Measurements from ENCODE around the gene BACH1.
"Not testable (repeated sequence)": the region's sequence is repeated elsewhere in the genome, so short reads cannot be mapped to it uniquely, and the experiment has no call there.

BACH1 gene

DNA sequence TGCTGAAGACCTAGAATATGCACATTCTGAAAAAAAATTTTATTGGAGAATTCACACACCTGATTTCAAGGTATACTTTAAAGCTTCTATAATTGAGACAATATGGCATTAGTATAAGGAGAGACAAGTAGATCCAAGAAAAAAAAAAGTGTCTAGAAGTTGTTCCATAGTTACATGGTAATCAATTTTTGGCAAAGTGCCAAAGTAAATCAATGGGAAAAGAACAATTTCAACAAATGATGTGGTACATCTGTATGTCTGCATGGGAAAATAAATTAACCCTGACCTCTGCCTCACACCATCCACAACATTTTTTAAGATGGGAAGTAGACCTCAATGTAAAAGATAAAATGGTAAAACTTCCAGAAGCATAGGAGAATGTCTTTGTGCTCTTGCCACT is 21.3 kb upstream of the BACH1 start:
- H3K27ac Mint-ChIP-seq, result no peak overlapping the region
- H3K27me3 Mint-ChIP-seq, result no peaks in the 10 kb centered on the region
- DNase-seq, result no peak
- no peak overlapping the region for H3K4me3 Mint-ChIP-seq
- H3K9me3 Mint-ChIP-seq, result peaks cover 4 to 15% of the 10 kb centered on the region in 2 donors
- H3K4me1 Mint-ChIP-seq, result no peaks in the 10 kb centered on the region
- ATAC-seq, result no peak

GRCh38 chr21:29279558-29279957 is 19.2 kb upstream of the BACH1 start:
- peaks cover 13 to 24% of the 10 kb centered on the region in 2 donors for H3K9me3 Mint-ChIP-seq
- DNase-seq (no peak), ATAC-seq (no peak)
- no peak overlapping the region for H3K27ac Mint-ChIP-seq
- H3K27me3 Mint-ChIP-seq, result no peaks in the 10 kb centered on the region
- H3K4me1 Mint-ChIP-seq, result no peaks in the 10 kb centered on the region
- H3K4me3 Mint-ChIP-seq, result no peak overlapping the region

- not testable (repeated sequence) for DNase-seq, H3K27me3 Mint-ChIP-seq, ATAC-seq, H3K4me1 Mint-ChIP-seq, H3K27ac Mint-ChIP-seq, H3K4me3 Mint-ChIP-seq
- H3K9me3 Mint-ChIP-seq, result peaks cover 19 to 24% of the 10 kb centered on the region in 2 donors
Measured at GRCh38 chr21:29281801-29282200, 16.9 kb upstream of the BACH1 start.

- ATAC-seq (no peak), DNase-seq (no peak)
- H3K27ac Mint-ChIP-seq, result no peak overlapping the region
- no peaks in the 10 kb centered on the region for H3K27me3 Mint-ChIP-seq
- H3K4me3 Mint-ChIP-seq, result no peak overlapping the region
- H3K9me3 Mint-ChIP-seq, result peaks cover 9 to 14% of the 10 kb centered on the region in 2 donors
- peaks cover 6% of the 10 kb centered on the region for H3K4me1 Mint-ChIP-seq
Measured at GRCh38 chr21:29287383-29287782, 11.3 kb upstream of the BACH1 start.

- peaks cover under 1 to 8% of the 10 kb centered on the region in 2 donors for H3K9me3 Mint-ChIP-seq
- no peak for ATAC-seq
- DNase-seq, result no peak
- H3K27me3 Mint-ChIP-seq, result no peaks in the 10 kb centered on the region
- H3K27ac Mint-ChIP-seq, result no peak overlapping the region
- peaks cover 6% of the 10 kb centered on the region for H3K4me1 Mint-ChIP-seq
- no peak overlapping the region for H3K4me3 Mint-ChIP-seq
Measured at GRCh38 chr21:29288239-29288638, 10.5 kb upstream of the BACH1 start.

- Mint-ChIP-seq H3K27ac (no peak overlapping the region), H3K4me1 (peaks cover 16% of the 10 kb centered on the region), H3K9me3 (peaks cover 0 to 6% of the 10 kb centered on the region in 2 donors), H3K4me3 (no peak overlapping the region), H3K27me3 (no peaks in the 10 kb centered on the region)
- no peak for DNase-seq
- no peak for ATAC-seq
Measured at GRCh38 chr21:29289317-29289716, 9.4 kb upstream of the BACH1 start.

GRCh38 chr21:29290240-29290639 is 8.5 kb upstream of the BACH1 start:
- ATAC-seq (no peak), DNase-seq (no peak)
- no peak overlapping the region for H3K4me3 Mint-ChIP-seq
- no peak overlapping the region for H3K27ac Mint-ChIP-seq
- peaks cover 26% of the 10 kb centered on the region for H3K4me1 Mint-ChIP-seq
- no peaks in the 10 kb centered on the region for H3K27me3 Mint-ChIP-seq
- H3K9me3 Mint-ChIP-seq, result peaks cover 0 to 2% of the 10 kb centered on the region in 2 donors

GRCh38 chr21:29293495-29293894 is 5.2 kb upstream of the BACH1 start:
- Mint-ChIP-seq H3K27ac (no peak overlapping the region), H3K4me1 (peaks cover 48% of the 10 kb centered on the region), H3K4me3 (no peak overlapping the region), H3K27me3 (no peaks in the 10 kb centered on the region), H3K9me3 (peaks cover 0 to 13% of the 10 kb centered on the region in 2 donors)
- DNase-seq, result no peak
- no peak for ATAC-seq

DNA sequence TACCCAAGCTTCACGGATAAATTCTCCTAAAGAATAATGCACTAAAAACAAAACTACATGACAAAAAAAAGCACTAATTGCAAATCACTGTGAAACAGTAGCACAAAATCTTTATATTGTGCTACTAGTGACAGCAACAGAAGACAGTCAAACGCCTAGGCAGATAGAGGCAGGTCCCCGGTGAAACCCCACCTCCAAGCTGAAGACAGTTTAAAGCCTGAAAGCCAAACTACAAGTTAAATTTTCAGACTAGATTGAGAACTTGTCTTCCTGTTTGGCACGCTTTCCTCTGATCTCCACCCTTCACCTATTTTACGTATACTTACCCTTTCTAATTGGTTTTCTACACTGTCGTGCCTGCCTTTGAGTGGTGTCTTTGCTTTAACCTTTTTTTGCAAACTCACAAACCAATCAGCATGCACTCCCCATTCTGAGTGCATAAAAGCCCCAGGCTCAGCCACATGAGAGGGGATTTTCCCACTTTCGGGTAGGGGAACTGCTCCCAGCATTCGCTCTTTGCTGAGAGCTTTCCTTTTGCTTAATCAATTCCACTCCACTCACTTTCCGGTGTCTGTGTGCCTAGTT is 3.6 kb upstream of the BACH1 start:
- peak; percentile 26 to 27 for DNase-seq
- peak overlapping the region; percentile 38 to 49 for H3K4me3 Mint-ChIP-seq

GRCh38 chr21:29296446-29296845 is 2.3 kb upstream of the BACH1 start:
- DNase-seq (no peak), ATAC-seq (no peak)
- Mint-ChIP-seq H3K27me3 (no peaks in the 10 kb centered on the region), H3K4me3 (no peak overlapping the region), H3K4me1 (peaks cover 65% of the 10 kb centered on the region), H3K9me3 (peaks cover 0 to 13% of the 10 kb centered on the region in 2 donors), H3K27ac (no peak overlapping the region)

More for the DNA sequence above, 3.6 kb upstream of the BACH1 start:
- no peaks in the 10 kb centered on the region for H3K27me3 Mint-ChIP-seq
- H3K27ac Mint-ChIP-seq, result no peak overlapping the region
- ATAC-seq, result peak; percentile 1
- H3K9me3 Mint-ChIP-seq, result peaks cover 0 to 13% of the 10 kb centered on the region in 2 donors
- peaks cover 52% of the 10 kb centered on the region for H3K4me1 Mint-ChIP-seq

DNA sequence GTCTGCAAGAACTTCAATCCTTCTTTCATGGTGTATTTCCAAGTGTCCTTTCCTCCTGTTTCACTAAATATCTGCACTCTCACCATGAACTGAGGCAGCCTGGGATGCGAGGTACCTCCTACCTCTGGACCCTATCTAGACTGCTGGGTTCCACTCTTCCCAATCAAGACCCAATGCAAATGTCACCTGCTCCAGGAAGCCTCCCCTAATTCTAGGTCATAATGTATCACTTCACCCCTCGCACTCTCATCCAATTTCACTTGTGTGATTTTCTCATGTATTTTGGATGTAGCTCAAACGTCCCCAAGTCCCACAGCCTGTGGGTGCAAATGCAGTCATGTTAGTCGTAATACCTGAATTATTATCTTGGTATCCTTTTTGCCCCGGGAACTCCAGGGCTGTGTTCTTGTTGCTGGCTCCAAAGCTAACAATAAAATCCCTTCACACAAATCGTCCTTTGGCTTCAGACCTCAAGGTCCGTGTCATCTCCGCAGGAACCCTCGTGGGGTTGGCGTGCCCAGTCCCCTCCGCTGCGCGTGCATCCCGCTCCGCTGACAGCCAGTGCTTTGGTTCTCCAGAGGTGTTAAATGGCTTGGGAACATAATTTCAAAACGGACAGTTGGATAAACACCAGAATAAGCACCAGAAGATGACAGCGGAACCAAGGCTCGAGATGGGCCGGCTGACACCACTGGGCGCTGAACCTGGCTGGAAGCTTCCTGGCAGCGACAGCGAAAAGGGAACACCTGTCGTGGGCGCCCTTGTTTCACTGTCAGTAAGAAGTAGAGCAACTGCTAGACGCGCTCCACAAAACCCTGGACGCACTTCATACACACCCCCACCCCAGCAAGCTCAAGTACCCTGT is 1.0 kb upstream of the BACH1 start:
- Mint-ChIP-seq H3K27ac (no peak overlapping the region), H3K9me3 (peaks cover 0 to 13% of the 10 kb centered on the region in 2 donors)
- no peak for DNase-seq

DNA sequence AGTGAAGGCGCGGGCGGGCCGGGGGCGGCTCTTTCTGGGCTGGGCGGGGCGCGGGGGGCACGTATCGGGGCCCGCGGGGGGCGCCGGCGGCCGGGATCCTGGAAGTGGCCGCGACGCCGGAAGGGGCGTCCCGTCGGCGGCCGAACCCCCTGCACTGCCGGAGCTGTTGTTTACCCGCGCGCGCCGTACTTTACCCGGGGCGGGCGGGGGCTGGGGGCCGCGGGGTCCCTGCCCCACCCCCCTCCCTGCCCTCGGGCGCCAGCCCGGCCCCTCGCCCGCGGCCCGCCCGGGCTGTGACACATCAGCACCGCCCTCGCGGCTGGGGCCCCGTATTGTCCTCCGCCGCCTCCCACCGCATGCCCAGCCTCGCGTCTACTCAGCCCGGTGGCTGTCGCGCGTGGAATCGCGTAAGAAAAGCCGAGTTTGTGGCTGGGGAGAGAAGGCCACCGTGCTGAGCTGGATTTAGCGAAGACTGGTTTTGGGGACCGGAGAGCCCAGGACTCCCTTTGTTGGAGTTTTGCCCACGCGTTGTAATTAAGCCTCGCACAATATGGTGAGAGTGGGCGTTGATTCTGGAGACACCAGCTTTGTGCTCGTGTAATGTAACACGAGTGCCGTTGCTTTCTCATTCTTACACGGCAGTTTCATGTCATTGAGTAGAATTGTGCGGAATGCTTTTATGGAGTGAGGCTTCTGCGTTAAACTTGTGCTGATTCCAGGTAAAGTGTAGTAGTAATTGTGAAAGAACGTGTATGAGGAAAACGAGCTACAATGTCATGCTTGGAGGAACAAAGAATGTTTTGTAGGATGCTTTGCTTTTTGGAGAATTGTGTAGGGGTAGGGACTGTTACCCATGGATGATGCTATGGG is 559 bp downstream of the BACH1 start:
- Mint-ChIP-seq H3K9me3 (peaks cover 0 to 13% of the 10 kb centered on the region in 2 donors), H3K27ac (peak overlapping the region; percentile 98 to 99), H3K27me3 (no peaks in the 10 kb centered on the region), H3K4me3 (peak overlapping the region; percentile 85 to 98), H3K4me1 (peaks cover 81% of the 10 kb centered on the region)
- DNase-seq (peak; percentile 74 to 81), ATAC-seq (peak; percentile 65)

More for the DNA sequence above, 1.0 kb upstream of the BACH1 start:
- peaks cover 78% of the 10 kb centered on the region for H3K4me1 Mint-ChIP-seq
- ATAC-seq, result no peak
- peak overlapping the region; percentile 57 to 78 for H3K4me3 Mint-ChIP-seq
- no peaks in the 10 kb centered on the region for H3K27me3 Mint-ChIP-seq

DNA sequence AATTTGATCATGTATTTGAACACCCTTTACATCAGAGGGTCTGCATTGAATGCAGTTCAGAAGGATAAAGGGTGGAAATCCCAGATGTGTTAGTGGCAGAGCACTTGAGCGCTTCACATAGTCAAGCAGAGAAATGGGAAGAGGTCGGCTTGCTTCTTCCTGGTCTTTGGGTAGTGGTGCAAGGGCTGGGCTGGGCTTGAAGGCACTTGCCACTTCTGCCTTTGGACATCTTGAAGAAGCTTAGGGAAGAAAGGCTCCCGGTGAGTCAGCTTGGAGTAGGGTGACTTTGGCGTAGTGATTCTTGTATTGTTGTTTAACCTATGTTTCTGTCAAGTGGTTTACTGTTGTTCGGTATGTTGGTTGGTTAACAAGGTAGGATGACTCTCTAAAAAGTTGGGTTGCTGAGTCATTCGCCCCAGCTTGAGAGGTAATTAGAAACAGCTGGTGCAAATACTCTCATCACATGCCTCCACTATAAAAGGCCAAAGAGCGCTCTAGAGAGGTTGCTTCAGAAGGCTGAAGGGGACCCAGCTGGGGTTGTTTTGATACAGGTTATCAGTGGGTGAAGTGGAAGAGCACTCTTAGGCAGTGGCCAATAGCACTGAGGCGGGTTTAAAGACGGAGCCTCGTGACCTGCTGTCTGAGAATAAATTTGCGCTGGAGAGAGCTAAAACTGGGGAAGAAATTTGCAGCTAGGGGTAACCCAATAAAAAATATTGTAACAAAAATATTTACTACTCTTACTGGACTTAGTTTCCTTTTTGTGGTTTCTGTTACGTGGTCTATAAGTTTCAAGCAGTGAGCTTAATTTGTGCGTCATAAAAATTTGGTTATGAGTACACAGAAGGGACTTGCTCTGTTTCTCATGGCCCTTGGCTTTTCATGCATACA is 1.4 kb downstream of the BACH1 start:
- peaks cover 78% of the 10 kb centered on the region for H3K4me1 Mint-ChIP-seq
- DNase-seq, result peak; percentile 46 to 70
- peak; percentile 62 for ATAC-seq
- peak overlapping the region; percentile 98 to 99 for H3K27ac Mint-ChIP-seq
- H3K27me3 Mint-ChIP-seq, result no peaks in the 10 kb centered on the region
- H3K4me3 Mint-ChIP-seq, result peak overlapping the region; percentile 85 to 98
- H3K9me3 Mint-ChIP-seq, result peaks cover 0 to 13% of the 10 kb centered on the region in 2 donors

DNA sequence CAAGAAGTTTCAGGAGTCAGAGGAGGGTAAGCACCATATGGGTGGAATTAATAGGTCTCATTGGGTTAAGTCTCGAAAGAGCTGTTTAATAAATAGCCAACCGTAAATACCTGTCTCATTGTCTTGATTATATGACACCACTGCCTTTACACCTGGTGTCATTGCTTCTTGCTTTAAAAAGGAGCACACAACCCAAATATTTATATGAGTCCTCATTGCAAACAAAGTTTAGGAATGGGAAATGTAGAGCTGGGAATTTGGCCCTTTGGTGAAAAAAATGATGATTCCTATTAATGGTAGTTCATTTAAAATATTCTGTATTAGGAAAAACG is 2.1 kb downstream of the BACH1 start:
- H3K27ac Mint-ChIP-seq, result peak overlapping the region; percentile 98 to 99
- DNase-seq (no peak), ATAC-seq (no peak)
- H3K9me3 Mint-ChIP-seq, result peaks cover 0 to 13% of the 10 kb centered on the region in 2 donors
- peak overlapping the region; percentile 85 to 98 for H3K4me3 Mint-ChIP-seq
- H3K4me1 Mint-ChIP-seq, result peaks cover 74% of the 10 kb centered on the region
- H3K27me3 Mint-ChIP-seq, result no peaks in the 10 kb centered on the region

DNA sequence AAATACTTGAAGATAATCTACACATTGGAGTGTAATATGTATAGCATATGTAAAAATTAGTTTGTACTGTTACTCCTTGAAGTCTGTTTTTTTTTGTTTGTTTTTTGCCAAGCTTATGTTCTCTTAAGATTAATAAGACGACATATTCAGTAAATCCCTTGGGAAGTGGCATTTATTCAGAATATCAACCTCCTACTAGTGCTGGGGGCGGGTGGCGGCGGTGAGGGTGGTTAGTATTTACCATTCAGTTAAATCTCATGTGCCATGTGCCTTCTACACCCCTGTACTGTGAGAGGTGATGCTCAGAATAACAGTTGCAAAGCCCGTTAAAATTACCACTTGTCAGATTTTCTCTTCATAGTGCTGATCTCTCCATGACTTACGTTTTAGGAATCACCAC is 3.0 kb downstream of the BACH1 start:
- DNase-seq, result no peak
- peaks cover 0 to 7% of the 10 kb centered on the region in 2 donors for H3K9me3 Mint-ChIP-seq
- H3K4me1 Mint-ChIP-seq, result peaks cover 77% of the 10 kb centered on the region
- ATAC-seq, result no peak
- H3K27ac Mint-ChIP-seq, result no peak overlapping the region
- H3K27me3 Mint-ChIP-seq, result no peaks in the 10 kb centered on the region
- H3K4me3 Mint-ChIP-seq, result peak overlapping the region; percentile 49 to 98
